Stimulated activated CD8-positive, alpha-beta memory T cell treated with anti-CD3 and anti-CD28 coated beads, Interleukin-7, amount 100 ng/mL, for 4 hours (primary cell): ENCODE measurements around the gene VTI1A.
"Not testable (repeated sequence)": the region's sequence is repeated elsewhere in the genome, so short reads cannot be mapped to it uniquely, and the experiment has no call there.

Experiments used
- DNase-seq, 2 donors: peaks; one replicate each; pipeline ENCODE4 v3.0.0-alpha.2; 2020; ENCODE audit warnings: low read depth in 2 of 2

VTI1A gene

GRCh38 chr10:112588225-112588990 lies 141.4 kb downstream of the VTI1A start:
- DNase-seq: no peak

- no peak for DNase-seq
Measured at GRCh38 chr10:112589081-112589480, 142.1 kb downstream of the VTI1A start.

- not testable (repeated sequence) for DNase-seq
Measured at GRCh38 chr10:112590786-112591185, 143.8 kb downstream of the VTI1A start.

GRCh38 chr10:112593023-112593422 lies 146.0 kb downstream of the VTI1A start:
- no peak for DNase-seq

- DNase-seq: no peak
Measured at GRCh38 chr10:112601214-112602090, 154.4 kb downstream of the VTI1A start.

- no peak for DNase-seq
Measured at GRCh38 chr10:112603062-112603461, 156.0 kb downstream of the VTI1A start.

- DNase-seq: no peak
Measured at GRCh38 chr10:112605063-112605462, 158.0 kb downstream of the VTI1A start.

GRCh38 chr10:112607506-112607905 lies 160.5 kb downstream of the VTI1A start:
- DNase-seq: no peak

GRCh38 chr10:112613620-112614019 lies 166.6 kb downstream of the VTI1A start:
- DNase-seq: no peak

- DNase-seq: no peak
Measured at GRCh38 chr10:112614072-112614471, 167.1 kb downstream of the VTI1A start.

- no peak for DNase-seq
Measured at GRCh38 chr10:112614586-112614985, 167.6 kb downstream of the VTI1A start.

- no peak for DNase-seq
Measured at GRCh38 chr10:112615269-112615668, 168.3 kb downstream of the VTI1A start.

GRCh38 chr10:112616647-112617046 lies 169.6 kb downstream of the VTI1A start:
- DNase-seq: no peak

GRCh38 chr10:112618814-112619213 lies 171.8 kb downstream of the VTI1A start:
- no peak for DNase-seq

GRCh38 chr10:112619556-112619955 lies 172.5 kb downstream of the VTI1A start:
- no peak for DNase-seq

GRCh38 chr10:112622786-112623185 lies 175.8 kb downstream of the VTI1A start:
- no peak for DNase-seq

- no peak for DNase-seq
Measured at GRCh38 chr10:112624546-112625048, 177.6 kb downstream of the VTI1A start.

GRCh38 chr10:112628951-112629609 lies 182.1 kb downstream of the VTI1A start:
- DNase-seq: no peak

GRCh38 chr10:112631501-112632400 lies 184.7 kb downstream of the VTI1A start:
- DNase-seq: no peak

GRCh38 chr10:112634096-112634830 lies 187.2 kb downstream of the VTI1A start:
- DNase-seq: no peak
